Esophagus squamous epithelium (tissue), 5 donors: Measurements from ENCODE around the gene GLP1R. TPM values are rescaled to one million over a fixed set of nuclear protein-coding genes. Genes with fewer than 3 reads are reported as not detected.

ENCODE experiments used
- DNase-seq: peaks from one replicate; lab custom pipeline; 2025; lab: John Stamatoyannopoulos, UW
- H3K27ac ChIP-seq, 4 donors: fragments of 200-600 bp; sonication (generic); one replicate each; pipeline ENCODE4 v1.5.1; 2016 to 2019; ENCODE audit warnings: mild to moderate bottlenecking in 1 of 4
- H3K27me3 ChIP-seq, 4 donors: fragments of 200-600 bp; sonication (generic); 1 replicate in 3 of 4; 2 replicates in 1 of 4; pipeline versions ENCODE4 v1.5.1 to v1.6.0; 2017 to 2021; ENCODE audit warnings: antibody characterized with exemption in 1 of 4
- H3K36me3 ChIP-seq, 3 donors: fragments of 200-600 bp; sonication (generic); one replicate each; pipeline ENCODE4 v1.5.1; 2016 to 2019
- H3K4me1 ChIP-seq, 3 donors: fragments of 200-600 bp; sonication (generic); one replicate each; pipeline ENCODE4 v1.5.1; 2017 to 2019
- H3K4me3 ChIP-seq, 4 donors: fragments of 200-600 bp; sonication (generic); 1 replicate in 3 of 4; 2 replicates in 1 of 4; pipeline ENCODE4 v1.5.1; 2016 to 2019; ENCODE audit warnings: mild to moderate bottlenecking in 2 of 4, moderate library complexity in 1 of 4
- H3K9me3 ChIP-seq, 3 donors: fragments of 200-600 bp; sonication (generic); one replicate each; pipeline ENCODE4 v1.5.1; 2016 to 2019
- POLR2A ChIP-seq, 4 donors: fragments of 450-650 bp; IDR thresholded peaks; one replicate each; pipeline ENCODE4 v1.6.1; 2017; ENCODE audit warnings: antibody characterized with exemption in 4 of 4, mild to moderate bottlenecking in 4 of 4, moderate library complexity in 3 of 4
- WGBS, 2 donors: methylation state at CpG; one replicate each; pipeline ENCODE4 v1.1.5; 2018; 5-methylcytosine and 5-hydroxymethylcytosine counted together
- intact Hi-C: fragments of 100-400 bp; cut with DNase I; formaldehyde crosslinking; loops from one replicate; pipeline ENCODE4 v1.15.0; 2022
- total RNA-seq, 4 donors: library from RNA; depleted of rRNA; stranded (reverse); fragments of >200 nt; gene quantifications; one replicate each; pipeline ENCODE4 v1.1.0, GENCODE V29; 2016
- TF ChIP-seq, protein P1 (sequence below), 6 experiments: fragments of 450-650 bp in 4 of 6; fragments of 200-600 bp in 2 of 6; sonication (generic) in 2 of 6; IDR thresholded peaks; one replicate each; pipeline ENCODE4 v1.5.1; 2016 to 2019; ENCODE audit warnings: antibody characterized with exemption in 6 of 6, mild to moderate bottlenecking in 4 of 6, moderate library complexity in 4 of 6
- donor health status: DM: yes; HTN: yes; CAD: no.

The GLP1R gene
- under 1 TPM in 2 of 4 donors, not detected in 2; under 0.01 to 0.15 TPM for total RNA-seq

DNA sequence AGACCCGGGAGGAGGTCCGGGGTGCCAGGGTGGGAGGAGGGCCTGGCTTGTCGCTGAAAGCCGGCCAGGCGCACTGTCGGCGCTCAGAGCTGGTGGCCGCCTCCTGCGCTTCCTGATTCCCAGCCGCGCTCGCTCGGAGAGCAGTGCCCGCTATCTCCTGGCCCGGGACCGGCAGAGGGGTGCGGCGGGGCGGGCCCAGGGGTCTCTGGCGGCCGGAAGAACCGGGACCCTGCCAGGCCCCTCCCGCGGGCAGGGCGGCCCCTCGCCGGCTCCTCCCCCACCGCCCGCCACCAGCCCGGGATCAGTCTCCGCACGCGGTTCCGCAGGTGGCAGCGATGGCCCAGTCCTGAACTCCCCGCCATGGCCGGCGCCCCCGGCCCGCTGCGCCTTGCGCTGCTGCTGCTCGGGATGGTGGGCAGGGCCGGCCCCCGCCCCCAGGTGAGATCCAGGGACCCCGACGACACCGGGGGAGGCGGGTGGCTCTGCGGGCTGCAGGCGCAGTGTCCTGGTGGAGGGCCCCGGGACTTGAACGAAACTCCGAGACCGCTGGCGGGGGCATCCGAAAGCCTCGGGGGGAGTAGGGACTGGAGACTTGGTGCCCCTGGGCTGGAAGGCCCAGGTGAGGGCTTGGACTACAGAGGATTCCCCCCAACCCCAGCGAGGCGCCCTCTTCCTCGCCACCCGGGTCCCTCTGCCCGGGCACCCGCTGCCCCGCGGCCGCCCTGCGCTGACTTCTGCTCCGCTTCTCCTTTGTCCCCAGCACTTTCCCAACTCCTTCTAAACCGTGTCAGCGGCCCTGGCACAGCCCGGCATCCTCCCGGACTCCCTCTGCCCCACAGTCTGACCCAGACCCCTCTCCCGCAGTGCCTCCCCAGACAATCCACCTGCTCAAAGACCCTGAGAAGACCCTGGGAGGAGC is at the start of gene GLP1R:
TSS of gene GLP1R (plus strand) at position 301 of the 919 bp plus-strand sequence. CDS start at position 361, 60 bp downstream.
- TF ChIP-seq POLR2A (IDR thresholded peaks at IDR 0.05) = no peak
- TF ChIP-seq, protein P1, sequence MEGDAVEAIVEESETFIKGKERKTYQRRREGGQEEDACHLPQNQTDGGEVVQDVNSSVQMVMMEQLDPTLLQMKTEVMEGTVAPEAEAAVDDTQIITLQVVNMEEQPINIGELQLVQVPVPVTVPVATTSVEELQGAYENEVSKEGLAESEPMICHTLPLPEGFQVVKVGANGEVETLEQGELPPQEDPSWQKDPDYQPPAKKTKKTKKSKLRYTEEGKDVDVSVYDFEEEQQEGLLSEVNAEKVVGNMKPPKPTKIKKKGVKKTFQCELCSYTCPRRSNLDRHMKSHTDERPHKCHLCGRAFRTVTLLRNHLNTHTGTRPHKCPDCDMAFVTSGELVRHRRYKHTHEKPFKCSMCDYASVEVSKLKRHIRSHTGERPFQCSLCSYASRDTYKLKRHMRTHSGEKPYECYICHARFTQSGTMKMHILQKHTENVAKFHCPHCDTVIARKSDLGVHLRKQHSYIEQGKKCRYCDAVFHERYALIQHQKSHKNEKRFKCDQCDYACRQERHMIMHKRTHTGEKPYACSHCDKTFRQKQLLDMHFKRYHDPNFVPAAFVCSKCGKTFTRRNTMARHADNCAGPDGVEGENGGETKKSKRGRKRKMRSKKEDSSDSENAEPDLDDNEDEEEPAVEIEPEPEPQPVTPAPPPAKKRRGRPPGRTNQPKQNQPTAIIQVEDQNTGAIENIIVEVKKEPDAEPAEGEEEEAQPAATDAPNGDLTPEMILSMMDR (IDR thresholded peaks at IDR 0.05) = no peak
- Histone ChIP-seq H3K36me3 (no peaks in the 10 kb centered on the region), H3K27me3 (peaks cover 9 to 70% (median 11%) of the 10 kb centered on the region in 4 donors), H3K27ac (no peak within 1 kb of the TSS), H3K9me3 (no peaks in the 10 kb centered on the region), H3K4me1 (peaks cover 5 to 12% (median 9%) of the 10 kb centered on the region in 3 donors), H3K4me3 (peak within 1 kb of the TSS in 3 of 4 donors; percentile 21 to 59 (median 40))
- intact Hi-C loops = no loop called here
- WGBS, 2 donors = 12 to 17% methylated on average over 16 of the region's 74 CpGs
- no peak for DNase-seq

- no peaks in the 10 kb centered on the region for H3K4me1 ChIP-seq
- WGBS, 2 donors = 12 to 13% methylated on average over 3 of the region's 3 CpGs
- H3K4me3 ChIP-seq = no peak overlapping the region
- TF ChIP-seq, protein P1 (IDR thresholded peaks at IDR 0.05) = no peak
- no peak for TF ChIP-seq POLR2A (IDR thresholded peaks at IDR 0.05)
- no peak overlapping the region for H3K27ac ChIP-seq
- H3K36me3 ChIP-seq = no peaks in the 10 kb centered on the region
- intact Hi-C loops = no loop called here
- peaks cover 0 to 61% (median 0%) of the 10 kb centered on the region in 4 donors for H3K27me3 ChIP-seq
- no peak for DNase-seq
- no peaks in the 10 kb centered on the region for H3K9me3 ChIP-seq
Measured at GRCh38 chr6:39003072-39003471, 45.5 kb upstream of the GLP1R start.

DNA sequence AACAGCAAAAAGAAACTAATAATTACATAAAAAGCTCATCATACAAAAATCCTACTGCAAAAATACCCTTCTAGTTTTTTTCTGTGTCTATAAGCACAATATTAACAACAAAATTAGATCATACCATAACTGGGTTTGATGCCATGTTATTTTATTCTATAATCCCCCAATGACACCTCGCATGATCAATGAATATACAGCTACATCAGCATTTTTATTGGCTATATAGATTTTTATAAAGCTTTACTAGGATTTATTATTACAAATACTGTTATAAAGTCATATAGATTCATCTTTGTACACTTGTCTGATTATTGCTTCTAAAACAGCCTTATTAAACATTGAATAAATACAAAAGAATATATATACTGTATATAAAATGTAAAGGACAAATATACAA is 45.1 kb upstream of the GLP1R start:
- WGBS, 2 donors = 76 to 77% methylated on average over 1 of the region's 1 CpG
- H3K4me1 ChIP-seq = no peaks in the 10 kb centered on the region
- TF ChIP-seq, protein P1 (IDR thresholded peaks at IDR 0.05) = no peak
- TF ChIP-seq POLR2A (IDR thresholded peaks at IDR 0.05) = no peak
- intact Hi-C loops = no loop called here
- H3K27ac ChIP-seq = no peak overlapping the region
- no peak for DNase-seq
- no peaks in the 10 kb centered on the region for H3K9me3 ChIP-seq
- H3K36me3 ChIP-seq = no peaks in the 10 kb centered on the region
- H3K27me3 ChIP-seq = peaks cover 0 to 66% (median 0%) of the 10 kb centered on the region in 4 donors
- H3K4me3 ChIP-seq = no peak overlapping the region

GRCh38 chr6:39004801-39005200 is 43.8 kb upstream of the GLP1R start:
- no peak overlapping the region for H3K4me3 ChIP-seq
- no peak overlapping the region for H3K27ac ChIP-seq
- WGBS, 2 donors = 26 to 32% methylated on average over 2 of the region's 2 CpGs
- H3K4me1 ChIP-seq = no peaks in the 10 kb centered on the region
- TF ChIP-seq POLR2A (IDR thresholded peaks at IDR 0.05) = no peak
- TF ChIP-seq, protein P1 (IDR thresholded peaks at IDR 0.05) = no peak
- H3K36me3 ChIP-seq = no peaks in the 10 kb centered on the region
- no peaks in the 10 kb centered on the region for H3K9me3 ChIP-seq
- intact Hi-C loops = no loop called here
- DNase-seq = no peak
- peaks cover 0 to 70% (median 0%) of the 10 kb centered on the region in 4 donors for H3K27me3 ChIP-seq

- H3K36me3 ChIP-seq = no peaks in the 10 kb centered on the region
- intact Hi-C loops = no loop called here
- no peak for DNase-seq
- H3K27me3 ChIP-seq = peaks cover 0 to 61% (median 0%) of the 10 kb centered on the region in 4 donors
- WGBS, 2 donors = 55 to 68% methylated on average over 3 of the region's 3 CpGs
- no peak overlapping the region for H3K27ac ChIP-seq
- H3K4me3 ChIP-seq = no peak overlapping the region
- no peaks in the 10 kb centered on the region for H3K9me3 ChIP-seq
- no peaks in the 10 kb centered on the region for H3K4me1 ChIP-seq
- no peak for TF ChIP-seq POLR2A (IDR thresholded peaks at IDR 0.05)
Measured at GRCh38 chr6:39005774-39006173, 42.8 kb upstream of the GLP1R start.
